Putamen (tissue), 1 donor: Measurements from ENCODE around the gene RXFP3.
"Not testable (repeated sequence)": the region's sequence is repeated elsewhere in the genome, so short reads cannot be mapped to it uniquely, and the experiment has no call there.

Source experiments
- DNase-seq: peaks from one replicate; pipeline ENCODE4 v3.0.0-alpha.2; 2016; ENCODE audit warnings: low spot score

RXFP3 gene

GRCh38 chr5:33937017-33937706 lies 976 bp downstream of the RXFP3 start:
- no peak for DNase-seq

DNA sequence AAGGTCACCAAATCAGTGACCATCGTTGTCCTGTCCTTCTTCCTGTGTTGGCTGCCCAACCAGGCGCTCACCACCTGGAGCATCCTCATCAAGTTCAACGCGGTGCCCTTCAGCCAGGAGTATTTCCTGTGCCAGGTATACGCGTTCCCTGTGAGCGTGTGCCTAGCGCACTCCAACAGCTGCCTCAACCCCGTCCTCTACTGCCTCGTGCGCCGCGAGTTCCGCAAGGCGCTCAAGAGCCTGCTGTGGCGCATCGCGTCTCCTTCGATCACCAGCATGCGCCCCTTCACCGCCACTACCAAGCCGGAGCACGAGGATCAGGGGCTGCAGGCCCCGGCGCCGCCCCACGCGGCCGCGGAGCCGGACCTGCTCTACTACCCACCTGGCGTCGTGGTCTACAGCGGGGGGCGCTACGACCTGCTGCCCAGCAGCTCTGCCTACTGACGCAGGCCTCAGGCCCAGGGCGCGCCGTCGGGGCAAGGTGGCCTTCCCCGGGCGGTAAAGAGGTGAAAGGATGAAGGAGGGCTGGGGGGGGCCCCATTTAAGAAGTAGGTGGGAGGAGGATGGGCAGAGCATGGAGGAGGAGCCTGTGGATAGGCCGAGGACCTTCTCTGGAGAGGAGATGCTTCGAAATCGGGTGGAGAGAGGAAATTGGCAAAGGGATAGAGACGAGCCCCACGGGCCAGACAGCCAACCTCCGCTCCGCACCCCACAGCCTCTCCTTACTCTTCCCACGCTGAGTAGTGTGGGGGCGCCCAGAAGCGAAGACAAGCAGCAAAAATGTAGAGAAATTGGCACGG lies 1.7 kb downstream of the RXFP3 start:
- DNase-seq: no peak

DNA sequence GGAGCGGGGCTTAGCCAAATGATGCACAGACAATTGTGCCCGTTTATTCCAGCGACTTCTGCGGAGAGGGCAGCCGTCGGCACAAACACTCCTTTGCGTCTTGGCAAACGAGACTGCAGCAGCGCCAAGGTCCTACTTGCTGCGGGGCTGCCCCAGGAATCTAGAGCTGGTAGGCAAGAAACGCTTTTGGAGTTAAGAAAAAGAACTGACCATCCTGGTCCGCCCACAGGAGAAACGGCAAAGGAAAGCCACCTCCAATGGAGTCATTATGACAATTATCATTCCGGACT lies 2.3 kb downstream of the RXFP3 start:
- DNase-seq: no peak

GRCh38 chr5:33938881-33939280 lies 2.7 kb downstream of the RXFP3 start:
- no peak for DNase-seq

DNA sequence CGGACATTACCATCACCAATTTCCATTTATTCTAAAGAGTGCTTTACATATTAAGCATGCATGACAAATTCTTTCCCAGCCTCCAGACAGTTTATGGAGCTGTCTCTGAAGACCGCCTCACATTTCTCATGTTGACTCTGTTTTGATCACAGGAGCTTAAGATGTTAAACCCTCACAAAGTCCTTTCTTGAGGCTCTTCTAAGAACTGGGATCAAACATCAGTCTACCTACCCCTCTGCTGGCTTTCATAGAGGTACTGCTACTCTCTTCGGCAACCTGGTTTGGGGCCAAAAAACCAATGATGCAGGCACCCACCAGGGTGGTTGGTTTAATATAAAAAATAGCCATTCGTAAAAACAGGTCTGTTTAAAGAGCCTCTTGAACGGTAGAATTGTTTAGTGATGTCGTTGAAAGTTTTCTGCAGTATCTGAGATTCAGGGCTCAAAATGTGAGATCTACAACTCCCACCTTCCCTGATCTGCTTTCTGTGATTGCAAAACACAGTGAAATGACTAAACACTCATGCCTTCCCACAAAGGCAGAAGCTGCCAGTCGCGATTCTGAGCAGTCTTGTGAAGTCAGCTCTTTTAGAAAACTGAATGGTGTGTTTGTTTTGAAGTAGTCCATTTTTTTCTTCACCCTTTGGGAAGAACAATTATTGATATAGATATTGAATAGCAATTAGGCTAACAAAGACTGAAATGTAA lies 3.5 kb downstream of the RXFP3 start:
- peak; percentile 30 for DNase-seq

DNA sequence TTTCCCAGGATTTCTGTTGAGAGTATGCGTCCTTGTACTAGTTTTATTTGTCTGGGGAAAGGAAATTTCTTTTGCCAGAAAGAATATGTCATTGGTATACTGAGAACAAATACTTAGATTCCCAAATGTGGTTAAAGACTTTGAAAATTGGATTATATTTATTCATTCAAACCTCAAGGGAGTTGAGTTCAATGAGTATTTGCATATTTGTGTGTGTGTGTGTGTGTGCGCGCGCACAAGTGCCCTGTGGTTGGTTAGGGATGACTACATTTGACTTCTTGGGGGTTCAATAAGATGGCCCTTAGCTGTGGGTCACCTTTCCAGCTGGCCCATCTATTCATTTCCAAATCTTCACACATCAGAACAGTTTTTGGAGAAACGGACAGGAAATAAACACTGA lies 4.9 kb downstream of the RXFP3 start:
- DNase-seq: no peak

DNA sequence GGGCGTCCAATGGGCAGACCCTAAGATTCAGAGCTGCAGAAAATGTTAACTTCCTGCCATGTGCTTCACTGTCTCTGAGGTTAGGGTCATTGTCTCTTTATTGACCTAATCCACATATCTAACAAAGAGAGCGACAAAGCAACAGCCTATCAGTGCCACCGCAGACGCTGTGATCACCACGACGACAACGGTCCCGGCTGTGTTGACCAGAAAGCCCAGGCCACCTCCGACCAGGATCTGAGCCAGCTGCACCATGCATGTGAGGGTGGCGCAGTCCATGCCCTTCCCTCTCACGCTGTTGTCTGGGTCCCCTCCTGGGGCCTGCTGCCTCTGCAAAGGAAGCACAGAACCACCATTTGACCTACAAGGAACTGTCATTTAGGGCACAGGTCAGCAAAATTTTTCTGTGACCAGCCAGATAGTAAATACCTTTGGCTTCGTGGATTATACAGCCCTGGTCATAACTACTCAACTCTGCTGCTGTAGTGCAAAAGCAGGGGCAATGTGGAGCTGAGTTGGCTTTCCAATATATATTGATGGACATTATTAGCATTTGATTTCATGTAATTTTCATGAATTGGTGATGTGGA lies 8.5 kb downstream of the RXFP3 start:
- DNase-seq: no peak

- DNase-seq: not testable (repeated sequence)
These were observed 16.0 kb downstream of the RXFP3 start for GRCh38 chr5:33952175-33952574.

- DNase-seq: no peak
These were observed 21.5 kb downstream of the RXFP3 start for GRCh38 chr5:33957577-33958150.

DNA sequence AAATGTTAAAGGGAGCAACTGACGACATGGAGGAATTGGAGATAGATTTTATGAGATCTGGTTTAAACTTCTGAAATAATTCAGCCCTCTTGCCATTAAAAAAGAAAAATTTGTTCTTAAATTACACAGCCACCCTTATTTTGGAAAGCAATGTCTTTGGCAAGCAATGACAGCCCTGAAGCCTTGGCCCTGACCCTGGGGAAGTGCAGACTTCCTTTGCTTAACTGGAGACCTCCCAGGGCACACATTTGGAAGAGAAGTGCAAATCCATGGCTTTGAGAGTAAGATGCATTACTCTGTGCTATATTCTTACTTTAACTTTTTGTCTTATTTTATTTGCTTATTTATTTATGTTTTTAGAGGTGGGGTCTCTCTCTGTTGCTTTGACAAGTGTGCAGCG lies 22.0 kb downstream of the RXFP3 start:
- no peak for DNase-seq

DNA sequence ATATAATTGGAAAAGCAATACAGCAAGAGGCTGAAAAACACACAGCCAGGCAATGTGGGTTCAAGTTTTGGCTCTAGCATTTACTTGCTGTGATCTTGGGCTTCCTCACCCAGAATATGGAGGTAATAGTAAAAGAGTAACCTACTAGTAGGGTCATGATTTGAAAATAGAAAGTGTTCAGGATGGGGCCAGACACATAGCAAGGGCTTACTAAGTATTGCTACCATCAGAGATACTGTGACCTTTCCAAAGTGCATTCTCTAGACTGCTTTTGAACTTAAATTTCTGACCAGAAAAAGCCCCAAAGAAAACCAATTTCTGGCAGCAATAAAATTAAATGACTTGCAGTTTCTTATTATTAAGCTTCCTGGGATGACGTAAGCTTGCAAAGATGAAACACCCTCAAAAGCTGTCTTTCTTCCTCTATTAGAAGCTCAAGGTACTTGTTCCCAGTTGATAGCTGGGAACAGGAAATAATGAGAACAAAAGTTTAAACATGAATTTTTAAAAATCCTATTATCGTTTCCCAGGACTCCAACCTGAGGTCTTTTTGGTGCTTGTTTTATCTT lies 28.0 kb downstream of the RXFP3 start:
- DNase-seq: no peak

- no peak for DNase-seq
These were observed 30.6 kb downstream of the RXFP3 start for GRCh38 chr5:33966805-33967204.

GRCh38 chr5:33968211-33969005 lies 32.2 kb downstream of the RXFP3 start:
- DNase-seq: no peak

DNA sequence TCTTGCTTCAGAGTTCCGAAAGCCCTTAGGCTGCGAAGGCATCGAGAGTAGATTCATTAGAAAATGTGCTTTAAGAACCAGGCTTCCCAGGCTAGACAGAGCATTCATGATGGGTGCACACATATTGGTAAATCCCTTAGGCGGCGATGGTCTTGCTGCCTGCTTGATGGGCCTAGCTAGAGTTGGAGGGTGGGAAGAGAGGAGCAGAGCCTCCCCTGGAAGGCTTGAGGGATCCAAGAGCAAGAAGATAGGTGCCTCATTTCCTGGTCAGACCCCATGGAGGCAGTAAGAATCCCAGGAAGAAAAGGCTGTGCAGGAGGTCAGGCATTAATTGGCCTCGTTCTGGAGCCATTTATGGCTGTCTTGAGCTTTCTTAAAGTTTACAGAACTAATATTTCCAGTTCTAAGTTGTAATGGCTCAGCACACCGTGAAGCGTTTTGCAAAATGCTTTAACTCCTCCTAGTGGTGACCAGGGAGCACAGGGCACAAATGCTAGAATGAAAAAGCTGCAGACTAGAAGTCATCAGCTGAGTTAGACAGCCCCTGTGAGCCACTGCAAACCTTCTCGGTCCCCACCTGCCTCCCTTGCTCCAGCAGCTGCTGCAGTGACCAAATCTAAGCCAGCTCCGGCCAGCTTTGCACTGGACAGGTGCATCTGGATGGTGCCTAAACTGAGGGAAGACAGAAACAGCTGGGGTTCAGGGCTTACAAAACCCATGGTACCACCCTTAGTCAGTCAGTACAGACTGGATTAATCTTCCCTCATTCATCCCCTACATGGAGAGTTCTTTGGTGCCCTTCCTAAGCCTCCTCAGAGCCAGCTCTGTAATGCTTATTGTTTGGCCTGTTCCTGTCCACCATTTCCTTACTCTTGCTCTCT lies 33.6 kb downstream of the RXFP3 start:
- peak; percentile 19 for DNase-seq

DNA sequence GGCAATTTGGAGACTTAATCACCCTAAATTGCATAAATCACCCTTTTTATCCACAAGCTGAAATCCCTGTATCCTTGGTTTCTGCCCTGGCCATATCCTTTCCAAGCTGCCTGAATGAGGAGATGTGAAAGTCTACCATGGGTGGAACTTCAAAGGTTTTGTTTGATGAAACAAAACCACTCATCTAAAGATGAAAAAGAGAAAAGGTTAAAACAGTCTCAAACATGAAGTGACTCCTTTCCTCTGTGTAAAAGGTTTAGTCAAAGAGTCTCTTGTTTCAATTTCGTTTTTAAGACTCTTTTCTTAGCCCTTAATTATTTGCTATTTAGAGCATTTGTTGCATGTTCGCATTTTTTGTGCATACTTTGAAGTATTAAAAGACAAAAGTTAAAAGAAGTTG lies 37.1 kb downstream of the RXFP3 start:
- DNase-seq: no peak

DNA sequence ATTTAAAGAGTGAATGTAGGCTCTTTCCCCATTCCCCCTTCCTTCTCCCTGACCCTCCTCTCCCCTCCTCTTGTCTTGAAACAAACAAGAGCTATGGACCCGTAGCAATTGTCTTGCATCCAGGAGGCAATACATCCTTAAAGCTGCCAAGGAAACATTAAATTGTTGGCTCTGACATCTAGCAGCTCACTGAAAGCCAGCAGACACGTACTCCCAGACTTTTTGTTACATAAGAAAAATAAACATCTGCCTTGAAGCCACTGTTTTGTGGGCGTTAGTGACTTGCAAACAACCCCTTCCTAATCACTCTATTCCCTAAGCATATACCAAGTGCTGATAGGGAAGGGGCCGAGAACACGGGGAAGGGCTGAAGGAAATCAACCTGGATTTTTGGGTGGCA lies 39.7 kb downstream of the RXFP3 start:
- DNase-seq: no peak

DNA sequence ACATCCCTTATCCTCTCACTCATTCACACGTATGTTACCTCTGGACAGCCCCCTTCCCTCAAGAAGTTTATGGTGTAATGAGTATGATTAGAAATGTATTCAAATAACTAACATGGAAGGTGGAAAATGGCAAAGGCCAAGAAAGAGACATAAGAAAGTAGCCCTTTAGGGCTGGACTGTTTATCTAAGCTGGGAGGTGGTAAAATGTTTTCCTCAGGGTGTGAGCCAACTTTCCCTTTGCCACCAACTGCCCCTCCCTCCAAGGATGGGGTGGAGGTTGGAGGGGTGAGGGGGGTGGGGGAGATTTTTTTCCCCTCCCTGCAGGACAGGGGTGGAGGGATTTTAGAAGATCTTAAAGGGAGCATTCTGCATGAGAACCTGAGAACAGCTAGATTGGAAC lies 40.1 kb downstream of the RXFP3 start:
- DNase-seq: no peak

- no peak for DNase-seq
These were observed 42.1 kb downstream of the RXFP3 start for GRCh38 chr5:33978306-33978705.

DNA sequence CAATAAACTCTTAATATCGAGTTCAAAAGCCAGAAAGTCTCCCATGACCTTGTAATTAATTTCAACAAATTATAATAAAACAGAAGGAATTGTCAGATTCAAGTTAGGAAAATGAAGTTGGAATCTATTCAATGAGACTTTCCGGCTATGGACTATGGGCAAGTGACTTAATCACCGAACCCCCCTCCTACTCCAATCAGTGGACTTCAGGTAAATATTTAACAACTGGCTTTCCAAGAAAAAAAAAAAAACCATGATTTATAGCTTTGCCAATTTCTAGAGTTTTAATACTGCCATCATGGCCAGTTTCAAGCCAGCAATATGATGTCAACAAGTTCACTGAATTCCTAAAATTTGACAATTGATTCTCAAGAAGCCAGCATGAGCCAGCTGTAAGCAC lies 43.8 kb downstream of the RXFP3 start:
- no peak for DNase-seq

- no peak for DNase-seq
These were observed 45.4 kb downstream of the RXFP3 start for GRCh38 chr5:33981408-33982162.
